Measurements from ENCODE around the gene CACNA2D3.

- TF ChIP-seq GATA3 (IDR thresholded peaks at IDR 0.05; ENCODE audit: low read depth, low read length) (no peak), GATA2 (IDR thresholded peaks at IDR 0.05; ENCODE audit: low read depth, low read length) (peak; percentile 64)
These were observed 791.8 kb downstream of the CACNA2D3 start for GRCh38 chr3:54914180-54914579.
